PC-3 (cell line): ENCODE results near the gene WDR89. TPM values are rescaled to one million over a fixed set of nuclear protein-coding genes. Genes with fewer than 3 reads are reported as not detected.
"Not testable (repeated sequence)": the region's sequence is repeated elsewhere in the genome, so short reads cannot be mapped to it uniquely, and the experiment has no call there.

Source experiments
- ATAC-seq: fragments of 200-7000 bp; cut with Tn5 transposase; 2 replicates; pipeline ENCODE4 v1.9.1; 2020; ENCODE audit warnings: mild to moderate bottlenecking, moderate library complexity
- BruUV-seq: library from RNA; stranded (reverse); fragments of 400-500 nt; replicated peaks from 2 replicates; lab custom pipeline; 2021; lab: Mats Ljungman, UMichigan
- CTCF ChIA-PET: fragments of 300-600 bp; sonication (Branson Sonifier 250); formaldehyde crosslinking; loops from one replicate; lab custom pipeline; 2022; ENCODE audit warnings: antibody characterized with exemption; lab: Charles Lee
- POLR2A ChIA-PET: fragments of 300-600 bp; sonication (Branson Sonifier 250); formaldehyde crosslinking; loops from one replicate; lab custom pipeline; 2022; ENCODE audit warnings: antibody characterized with exemption; ENCODE audit not compliant: unreplicated experiment; lab: Charles Lee
- DNase-seq: peaks from one replicate; pipeline ENCODE4 v3.0.0-alpha.2; 2015
- H2AFZ ChIP-seq: fragments of 300-600 bp; sonication (generic); 2 replicates; pipeline ENCODE4 v1.6.0; 2016; ENCODE audit warnings: antibody characterized with exemption, low read length
- H3F3A ChIP-seq: fragments of 300-600 bp; sonication (generic); one replicate; pipeline ENCODE4 v1.6.0; 2017; ENCODE audit warnings: antibody characterized with exemption, low read length, control low read depth, mild to moderate bottlenecking; ENCODE audit not compliant: unreplicated experiment
- H3K27ac ChIP-seq: fragments of 300-600 bp; sonication (generic); 2 replicates; pipeline ENCODE4 v1.5.1; 2016; ENCODE audit warnings: mild to moderate bottlenecking, low read length
- H3K27me3 ChIP-seq: fragments of 300-600 bp; sonication (generic); 2 replicates; pipeline ENCODE4 v1.6.1; 2016; ENCODE audit warnings: low read length, mixed read lengths
- H3K36me3 ChIP-seq: fragments of 300-600 bp; sonication (generic); 2 replicates; pipeline ENCODE4 v1.6.1; 2016; ENCODE audit warnings: low read depth, mixed run types, low read length, mixed read lengths
- H3K4me1 ChIP-seq: fragments of 300-600 bp; sonication (generic); 2 replicates; pipeline ENCODE4 v1.5.1; 2016; ENCODE audit warnings: low read length; ENCODE audit not compliant: insufficient read depth
- H3K4me2 ChIP-seq: fragments of 300-600 bp; sonication (generic); 2 replicates; pipeline ENCODE4 v1.6.0; 2016; ENCODE audit warnings: low read length
- H3K4me3 ChIP-seq: fragments of 300-600 bp; sonication (generic); 2 replicates; pipeline ENCODE4 v1.5.1; 2016; ENCODE audit warnings: mild to moderate bottlenecking, low read length, mixed read lengths
- H3K79me2 ChIP-seq: fragments of 300-600 bp; sonication (generic); 2 replicates; pipeline ENCODE4 v1.6.1; 2017; ENCODE audit warnings: low read length, mixed read lengths
- H3K9ac ChIP-seq: fragments of 300-600 bp; sonication (generic); 2 replicates; pipeline ENCODE4 v1.6.0; 2016; ENCODE audit warnings: mild to moderate bottlenecking, low read length
- H3K9me2 ChIP-seq: fragments of 300-600 bp; sonication (generic); replicated peaks from 2 replicates; pipeline ENCODE4 v1.6.1; 2016; ENCODE audit warnings: mixed run types, low read length, mixed read lengths
- H3K9me3 ChIP-seq: fragments of 300-600 bp; sonication (generic); 2 replicates; pipeline ENCODE4 v1.6.1; 2016; ENCODE audit warnings: low read length, mixed read lengths
- H4K20me1 ChIP-seq: fragments of 300-600 bp; sonication (generic); 2 replicates; pipeline ENCODE4 v1.6.1; 2016; ENCODE audit warnings: low read length, mixed read lengths
- CTCF ChIP-seq: fragments of 300-600 bp; sonication (generic); conservative IDR thresholded peaks from 2 replicates; pipeline ENCODE4 v1.5.1; 2017; ENCODE audit warnings: antibody characterized with exemption, low read depth, mild to moderate bottlenecking, low read length
- EZH2 ChIP-seq: fragments of 300-600 bp; sonication (generic); IDR thresholded peaks from one replicate; pipeline ENCODE4 v1.6.1; 2017; ENCODE audit warnings: antibody characterized with exemption, mild to moderate bottlenecking, low read length; ENCODE audit not compliant: unreplicated experiment
- EZH2phosphoT487 ChIP-seq: fragments of 300-600 bp; sonication (generic); IDR thresholded peaks from 2 replicates; pipeline ENCODE4 v1.6.1; 2018; ENCODE audit warnings: mild to moderate bottlenecking, antibody characterized with exemption, low read length, borderline replicate concordance
- intact Hi-C: fragments of 100-400 bp; cut with micrococcal nuclease; formaldehyde crosslinking; loops from 2 replicates; pipeline ENCODE4 v1.9.0; 2023
- total RNA-seq: library from RNA; depleted of rRNA; stranded (reverse); fragments of >200 nt; gene quantifications from 2 replicates; pipeline ENCODE4 v1.2.3, GENCODE V29; 2014

Gene WDR89
- total RNA-seq, 1 experiment from 2014 or later: 19.0 TPM

- no peaks in the 10 kb centered on the region for H3K27me3 ChIP-seq
Measured at GRCh38 chr14:63596998-63597658, 44.5 kb downstream of the WDR89 start.

GRCh38 chr14:63594455-63595372 lies 47.0 kb downstream of the WDR89 start:
- no peaks in the 10 kb centered on the region for H3K27me3 ChIP-seq
- ChIA-PET POLR2A (no interaction called here), CTCF (no interaction called here)
- H3K36me3 ChIP-seq: peaks cover 34% of the 10 kb centered on the region
- TF ChIP-seq CTCF (no peak), EZH2phosphoT487 (no peak), EZH2 (no peak)
- no peak overlapping the region for H3K4me2 ChIP-seq
- no peaks in the 10 kb centered on the region for H3K9me2 ChIP-seq
- H3K27ac ChIP-seq: no peak overlapping the region
- no peaks in the 10 kb centered on the region for H3K9me3 ChIP-seq
- no peaks in the 10 kb centered on the region for H3F3A ChIP-seq
- no peak overlapping the region for H2AFZ ChIP-seq
- H3K4me3 ChIP-seq: no peak overlapping the region
- no peaks in the 10 kb centered on the region for H3K4me1 ChIP-seq
- BruUV-seq: no TSS peak
- DNase-seq (no peak), ATAC-seq (no peak)
- no peaks in the 10 kb centered on the region for H4K20me1 ChIP-seq
- intact Hi-C loops: no loop called here
- no peak overlapping the region for H3K9ac ChIP-seq
- no peaks in the 10 kb centered on the region for H3K79me2 ChIP-seq

More at GRCh38 chr14:63596998-63597658, 44.5 kb downstream of the WDR89 start:
- DNase-seq: no peak
- no peak overlapping the region for H2AFZ ChIP-seq
- ATAC-seq: no peak
- no peak overlapping the region for H3K9ac ChIP-seq
- POLR2A ChIA-PET: no interaction called here
- H3K4me3 ChIP-seq: no peak overlapping the region
- H3F3A ChIP-seq: no peaks in the 10 kb centered on the region
- no peaks in the 10 kb centered on the region for H3K9me2 ChIP-seq
- no peak overlapping the region for H3K27ac ChIP-seq
- H4K20me1 ChIP-seq: no peaks in the 10 kb centered on the region
- H3K9me3 ChIP-seq: no peaks in the 10 kb centered on the region
- peaks cover 34% of the 10 kb centered on the region for H3K36me3 ChIP-seq
- H3K4me1 ChIP-seq: no peaks in the 10 kb centered on the region
- intact Hi-C loops: no loop called here
- H3K79me2 ChIP-seq: no peaks in the 10 kb centered on the region
- CTCF ChIA-PET: no interaction called here
- no TSS peak for BruUV-seq
- H3K4me2 ChIP-seq: no peak overlapping the region
- TF ChIP-seq EZH2phosphoT487 (no peak), EZH2 (no peak), CTCF (no peak)

GRCh38 chr14:63583046-63583445 lies 58.6 kb downstream of the WDR89 start:
- H4K20me1 ChIP-seq, H3K4me2 ChIP-seq, H3K27ac ChIP-seq, H3K9ac ChIP-seq, BruUV-seq, H3K36me3 ChIP-seq, H3K9me2 ChIP-seq, intact Hi-C loops, H3K4me1 ChIP-seq, H3K79me2 ChIP-seq, H3F3A ChIP-seq, H3K27me3 ChIP-seq, CTCF ChIA-PET, DNase-seq, ATAC-seq, H3K9me3 ChIP-seq, H2AFZ ChIP-seq, H3K4me3 ChIP-seq, POLR2A ChIA-PET: not testable (repeated sequence)
